Measurements from ENCODE around the gene SPINT1. TPM values are rescaled to one million over a fixed set of nuclear protein-coding genes. Genes with fewer than 3 reads are reported as not detected.
A peak's percentile ranks its signal among the peaks of the same experiment; 100 is the strongest.

The SPINT1 gene
- total RNA-seq, 1 experiment from 2014 or later: 2.0 TPM

DNA sequence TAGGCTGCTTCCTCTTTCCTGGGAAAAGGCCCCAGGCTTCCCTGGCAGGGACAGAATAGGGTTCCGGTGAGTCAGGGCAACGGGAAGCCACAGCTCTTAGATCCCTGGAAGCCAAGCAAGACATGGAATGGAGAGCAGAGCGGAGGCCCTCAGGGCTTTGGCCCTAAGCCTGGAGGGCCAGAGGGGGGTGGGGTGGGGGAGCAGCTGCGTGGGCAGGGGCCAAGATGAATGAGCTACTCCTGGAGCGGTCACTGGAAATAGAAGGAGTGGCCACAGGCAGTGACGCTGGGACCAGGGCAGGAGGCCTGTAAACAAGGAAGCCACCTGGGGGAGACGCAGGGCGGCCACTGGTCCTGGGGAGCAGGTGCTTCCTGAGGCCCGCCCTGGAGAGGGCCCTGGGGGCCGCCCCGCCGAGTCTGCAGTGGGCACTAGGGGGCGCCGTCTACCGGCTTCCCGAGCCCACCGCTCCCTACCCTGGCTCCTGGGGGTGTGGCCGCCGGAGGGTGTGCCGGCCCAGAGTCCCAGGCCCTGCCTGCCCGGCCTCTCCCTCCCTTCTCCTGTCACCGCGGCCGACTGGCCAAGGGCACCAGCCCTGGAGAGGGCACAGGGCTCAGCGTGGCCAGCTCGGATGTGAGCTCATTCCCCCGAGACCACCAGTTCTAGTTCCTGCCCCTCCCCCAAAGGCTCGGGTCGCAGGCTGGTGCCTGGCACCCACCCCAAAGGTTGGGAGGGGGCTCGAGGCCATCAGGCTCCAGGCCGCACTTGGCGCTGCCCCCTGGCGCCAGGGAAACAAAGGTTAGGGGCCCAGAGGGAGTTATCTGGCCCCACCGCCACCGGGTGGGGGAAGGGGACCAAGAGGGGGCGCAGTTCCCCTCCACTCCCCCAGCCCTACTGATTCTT is 62.5 kb downstream of the SPINT1 start:
- H3K4me1 ChIP-seq (ENCODE audit: low read length): peaks cover 24% of the 10 kb centered on the region
- peak overlapping the region; percentile 57 for H3K27ac ChIP-seq (ENCODE audit: low read length)
- no peaks in the 10 kb centered on the region for H3K79me2 ChIP-seq (ENCODE audit: low read length)
- no peaks in the 10 kb centered on the region for H3K9me2 ChIP-seq (replicated peaks; ENCODE audit: insufficient read depth, low read length)
- peak; percentile 92 for DNase-seq
- H4K20me1 ChIP-seq (ENCODE audit: insufficient read depth, low read depth, low read length): 0 out of 2 replicates have a peak, but pooled peaks cover 3% of the 10 kb centered on the region
- H3K4me2 ChIP-seq (ENCODE audit: low read depth, low read length, poor library complexity, severe bottlenecking): peak overlapping the region; percentile 100
- H3K27me3 ChIP-seq (ENCODE audit: low read length): no peaks in the 10 kb centered on the region
- H3K9ac ChIP-seq (ENCODE audit: low read length): peak overlapping the region; percentile 92
- H3K4me3 ChIP-seq (ENCODE audit: low read length): peak overlapping the region; percentile 92
- H2AFZ ChIP-seq (ENCODE audit: low read length): peak overlapping the region; percentile 65; the same call in 1 of the 2 replicates
- H3K36me3 ChIP-seq (ENCODE audit: insufficient read depth, low read length): no peaks in the 10 kb centered on the region
- no peaks in the 10 kb centered on the region for H3K9me3 ChIP-seq (ENCODE audit: low read length)

DNA sequence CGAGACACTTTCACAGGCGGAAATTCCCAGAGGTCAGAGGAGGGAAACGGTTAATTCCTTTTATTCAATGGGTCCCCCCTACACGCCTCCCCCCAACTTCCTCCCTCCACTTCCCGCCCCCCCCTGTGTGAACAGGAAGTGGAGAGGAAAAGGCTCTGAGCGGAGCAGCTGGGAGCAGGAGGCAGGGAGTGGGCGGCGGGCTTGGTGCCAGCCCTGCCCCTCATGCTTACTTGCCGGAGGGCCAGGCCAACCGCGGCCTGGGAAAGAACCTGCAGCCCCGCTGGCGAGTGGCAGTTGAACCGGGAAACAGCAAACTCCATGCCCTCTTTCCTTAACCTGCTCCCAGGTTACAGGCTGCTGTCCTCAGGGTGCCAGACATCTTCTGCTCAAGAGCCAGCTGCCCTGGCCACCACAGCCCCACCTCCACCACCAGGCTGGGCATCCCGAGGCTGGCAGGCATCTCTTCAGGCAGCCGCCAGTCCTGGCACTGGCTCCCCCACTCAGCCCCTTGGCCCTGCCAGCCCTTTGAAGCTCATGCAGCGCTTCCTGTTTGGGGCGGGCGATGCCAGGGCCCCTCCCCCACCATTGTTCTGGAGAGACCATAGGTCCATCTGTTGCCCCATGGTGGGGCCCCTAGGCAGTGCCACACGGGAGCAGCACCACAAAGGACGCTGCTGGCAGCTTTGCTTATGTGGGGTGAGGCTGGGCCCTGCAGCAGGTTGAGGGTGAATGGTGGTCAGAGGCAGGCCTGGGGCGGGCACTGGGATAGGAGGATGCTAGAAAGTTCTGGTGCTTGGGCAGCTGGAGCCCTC is 63.3 kb downstream of the SPINT1 start:
- no peaks in the 10 kb centered on the region for H3K9me3 ChIP-seq (ENCODE audit: low read length)
- peaks cover 24% of the 10 kb centered on the region for H3K4me1 ChIP-seq (ENCODE audit: low read length)
- no peaks in the 10 kb centered on the region for H3K9me2 ChIP-seq (replicated peaks; ENCODE audit: insufficient read depth, low read length)
- H3K9ac ChIP-seq (ENCODE audit: low read length): peak overlapping the region; percentile 92
- DNase-seq: peak; percentile 85
- H3K79me2 ChIP-seq (ENCODE audit: low read length): no peaks in the 10 kb centered on the region
- no peaks in the 10 kb centered on the region for H3K36me3 ChIP-seq (ENCODE audit: insufficient read depth, low read length)
- H3K27ac ChIP-seq (ENCODE audit: low read length): peak overlapping the region; percentile 57; the same call in 1 of the 2 replicates
- peak overlapping the region; percentile 92 for H3K4me3 ChIP-seq (ENCODE audit: low read length)
- H4K20me1 ChIP-seq (ENCODE audit: insufficient read depth, low read depth, low read length): 0 out of 2 replicates have a peak, but pooled peaks cover 3% of the 10 kb centered on the region
- H2AFZ ChIP-seq (ENCODE audit: low read length): peak overlapping the region; percentile 65; the same call in 1 of the 2 replicates
- peak overlapping the region; percentile 100 for H3K4me2 ChIP-seq (ENCODE audit: low read depth, low read length, poor library complexity, severe bottlenecking)
- no peaks in the 10 kb centered on the region for H3K27me3 ChIP-seq (ENCODE audit: low read length)

Small RNA genes within 50 kb of the gene (small RNA-seq; reads per million reads assigned to genes)
- not detected for gene AC025166.1

Other genes with a start within 250 kb of the SPINT1 start
- 17.4 and 25.8 TPM in 2 replicates for gene KNL1, start 249.8 kb upstream of the SPINT1 start, total RNA-seq (2014; rRNA removed; shearing (Covaris generic); ENCODE audit: low replicate concordance)
- gene RAD51, start 148.9 kb upstream of the SPINT1 start, total RNA-seq (2014; rRNA removed; shearing (Covaris generic); ENCODE audit: low replicate concordance): 8.6 and 11.4 TPM in 2 replicates
- 7.8 and 15.8 TPM in 2 replicates for gene RMDN3, start 88.8 kb upstream of the SPINT1 start, total RNA-seq (2014; rRNA removed; shearing (Covaris generic); ENCODE audit: low replicate concordance)
- 173 and 503 TPM in 2 replicates for gene GCHFR, start 80.0 kb upstream of the SPINT1 start, total RNA-seq (2014; rRNA removed; shearing (Covaris generic); ENCODE audit: low replicate concordance)
- gene C15orf62, start 74.1 kb upstream of the SPINT1 start, total RNA-seq (2014; rRNA removed; shearing (Covaris generic); ENCODE audit: low replicate concordance): 2.4 and 9.8 TPM in 2 replicates
- 14.5 and 47.5 TPM in 2 replicates for gene ZFYVE19, start 37.0 kb upstream of the SPINT1 start, total RNA-seq (2014; rRNA removed; shearing (Covaris generic); ENCODE audit: low replicate concordance)
- gene DNAJC17, start 36.6 kb upstream of the SPINT1 start, total RNA-seq (2014; rRNA removed; shearing (Covaris generic); ENCODE audit: low replicate concordance): 14.8 and 46.6 TPM in 2 replicates
- not detected in 2 replicates for gene PPP1R14D, start 15.3 kb upstream of the SPINT1 start, total RNA-seq (2014; rRNA removed; shearing (Covaris generic); ENCODE audit: low replicate concordance)
- gene RHOV, start 30.2 kb downstream of the SPINT1 start, total RNA-seq (2014; rRNA removed; shearing (Covaris generic); ENCODE audit: low replicate concordance): 0.69 TPM in 1 of 2 replicates, not detected in the other
- 12.6 and 18.1 TPM in 2 replicates for gene VPS18, start 50.4 kb downstream of the SPINT1 start, total RNA-seq (2014; rRNA removed; shearing (Covaris generic); ENCODE audit: low replicate concordance)
- 0.36 TPM in 1 of 2 replicates, not detected in the other for gene DLL4, start 85.3 kb downstream of the SPINT1 start, total RNA-seq (2014; rRNA removed; shearing (Covaris generic); ENCODE audit: low replicate concordance)
- 41.6 and 45.5 TPM in 2 replicates for gene CHAC1, start 109.4 kb downstream of the SPINT1 start, total RNA-seq (2014; rRNA removed; shearing (Covaris generic); ENCODE audit: low replicate concordance)

Data from Karpas-422 (cell line).